ENCODE measurements around the gene OR4K1.
"Not testable (repeated sequence)": the region's sequence is repeated elsewhere in the genome, so short reads cannot be mapped to it uniquely, and the experiment has no call there.

OR4K1 gene, protein sequence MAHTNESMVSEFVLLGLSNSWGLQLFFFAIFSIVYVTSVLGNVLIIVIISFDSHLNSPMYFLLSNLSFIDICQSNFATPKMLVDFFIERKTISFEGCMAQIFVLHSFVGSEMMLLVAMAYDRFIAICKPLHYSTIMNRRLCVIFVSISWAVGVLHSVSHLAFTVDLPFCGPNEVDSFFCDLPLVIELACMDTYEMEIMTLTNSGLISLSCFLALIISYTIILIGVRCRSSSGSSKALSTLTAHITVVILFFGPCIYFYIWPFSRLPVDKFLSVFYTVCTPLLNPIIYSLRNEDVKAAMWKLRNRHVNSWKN

DNA sequence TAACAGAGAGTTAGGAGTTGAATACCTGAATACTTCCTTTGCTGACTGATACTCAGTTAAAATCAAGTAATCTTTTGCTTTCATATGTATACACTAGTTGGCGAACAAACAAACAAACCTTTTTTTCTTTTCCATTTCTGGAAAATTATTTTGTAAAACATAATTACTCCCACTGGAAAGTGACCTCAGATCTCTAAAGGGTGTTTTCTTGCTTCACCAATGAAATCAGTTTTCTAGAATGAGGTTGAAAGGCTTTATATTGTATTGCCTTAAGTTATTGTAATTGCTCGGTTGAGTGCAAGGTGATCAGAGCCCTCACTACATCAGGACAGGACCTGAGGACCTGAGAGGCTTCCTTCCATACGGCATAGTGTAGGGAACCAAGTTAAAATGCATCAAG lies at the start of gene OR4K1:
Gene OR4K1, plus strand, starts transcription at position 301 of the 400 bp plus-strand sequence. CDS start 4,750 bp downstream, outside the sequence.
- DNase-seq, result no peak

DNA sequence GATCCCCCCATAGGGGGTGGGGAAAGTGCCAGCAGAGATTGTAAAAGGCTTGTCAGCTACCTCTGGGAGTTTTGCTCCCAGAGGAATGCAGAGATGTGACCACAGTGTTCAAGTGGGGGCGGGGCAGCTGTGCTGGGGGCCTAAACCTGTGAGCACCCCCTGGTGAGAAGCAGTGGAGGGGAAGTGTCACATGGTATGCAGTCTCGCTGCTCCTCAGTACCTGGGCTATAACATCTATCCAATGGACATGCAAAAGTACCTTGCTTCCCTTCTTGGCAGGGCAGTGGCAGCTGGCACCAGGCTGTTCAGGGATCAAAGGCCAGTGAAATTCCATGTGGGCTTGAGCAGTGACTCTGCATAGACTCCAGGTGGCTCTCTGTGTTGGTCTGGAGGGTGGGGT lies 35.4 kb upstream of the OR4K1 start:
- no peak for DNase-seq

DNA sequence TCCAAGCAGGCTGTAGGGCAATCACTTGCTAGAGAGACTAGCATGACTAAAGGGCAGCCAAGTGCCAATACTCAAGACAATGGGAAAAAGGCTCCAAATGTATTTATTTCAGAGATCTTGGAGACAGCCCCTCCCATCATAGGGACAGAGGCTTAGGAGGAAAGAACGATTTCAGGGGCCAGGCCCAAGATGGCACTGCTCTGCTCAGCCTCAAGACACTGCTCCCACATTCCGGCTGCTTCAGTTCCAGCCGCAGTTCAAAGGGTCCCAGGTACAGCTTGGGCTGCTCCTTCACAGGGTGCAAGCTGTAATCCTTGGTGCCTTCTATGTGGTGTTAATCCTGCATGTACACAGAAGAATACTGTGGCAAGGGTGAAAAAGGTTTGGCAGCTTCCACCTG lies 29.7 kb upstream of the OR4K1 start:
- DNase-seq, result no peak

GRCh38 chr14:19902409-19902808 lies 28.3 kb upstream of the OR4K1 start:
- DNase-seq, result no peak

- no peak for DNase-seq
Measured at GRCh38 chr14:19906665-19907064, 24.1 kb upstream of the OR4K1 start.

DNA sequence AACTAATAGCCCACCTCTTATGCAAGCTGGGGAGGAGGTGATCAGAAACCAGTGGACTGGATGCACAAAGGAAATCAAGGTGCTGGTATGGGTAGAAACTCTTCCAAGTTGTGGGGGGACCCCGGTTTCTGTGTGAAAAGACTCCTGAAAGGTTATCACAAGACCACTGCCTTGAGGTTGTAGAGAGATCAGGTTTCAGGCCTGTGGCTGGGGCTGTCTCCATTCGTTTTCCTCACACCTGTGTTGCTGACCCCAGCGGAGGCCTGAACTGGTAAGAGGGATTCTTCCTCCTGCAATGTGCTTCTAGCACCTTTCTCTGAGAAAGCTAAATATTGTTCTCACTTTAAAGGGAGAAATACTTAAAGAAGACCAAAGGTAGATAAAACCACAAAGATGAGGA lies 19.6 kb upstream of the OR4K1 start:
- DNase-seq, result no peak

DNA sequence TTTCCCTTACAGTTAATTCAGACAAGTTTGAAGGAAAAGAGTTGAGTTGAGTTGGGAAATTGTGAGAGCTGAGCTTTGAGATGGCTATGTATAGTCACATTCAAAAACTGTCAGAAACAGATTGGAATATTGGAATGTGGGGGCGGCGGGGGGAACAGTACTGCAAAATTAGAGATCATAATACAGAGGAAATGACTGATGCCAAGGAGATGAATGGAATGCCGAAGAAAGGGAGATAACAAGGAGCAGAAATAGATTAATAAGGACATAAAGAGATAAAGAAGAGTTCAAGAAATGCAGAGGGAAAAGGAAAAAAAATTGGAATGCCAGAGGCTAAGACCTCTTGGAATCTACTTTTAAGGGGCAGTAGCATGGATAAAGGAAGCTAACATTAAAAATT lies 13.5 kb upstream of the OR4K1 start:
- no peak for DNase-seq

DNA sequence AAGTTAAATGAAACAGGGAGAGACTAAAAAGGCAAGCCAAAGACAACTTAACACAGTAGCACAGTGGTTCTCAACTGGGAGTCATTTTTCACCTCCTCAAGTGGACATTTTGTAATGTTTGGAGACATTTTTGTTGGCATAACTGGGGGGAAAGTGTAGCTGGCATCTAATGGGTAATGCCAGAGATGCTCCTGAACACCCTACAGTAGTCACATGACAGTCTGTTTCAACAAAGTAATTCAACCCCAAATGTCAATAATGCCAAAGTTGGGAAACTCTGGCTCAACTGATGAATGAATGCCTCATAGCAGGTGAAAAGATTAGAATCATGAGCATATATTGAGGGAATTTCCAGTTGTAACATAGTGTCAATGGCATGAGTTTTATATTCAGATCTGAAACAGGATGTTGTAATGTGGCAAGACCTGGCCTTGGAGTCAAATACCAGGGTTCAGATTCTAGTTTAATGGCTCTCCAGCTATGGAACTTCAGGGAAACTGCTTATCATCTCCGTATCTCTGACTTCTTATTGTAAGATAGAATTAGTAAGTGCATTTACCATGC lies 12.7 kb upstream of the OR4K1 start:
- DNase-seq, result no peak

- DNase-seq, result no peak
Measured at GRCh38 chr14:19918553-19919264, 12.0 kb upstream of the OR4K1 start.

DNA sequence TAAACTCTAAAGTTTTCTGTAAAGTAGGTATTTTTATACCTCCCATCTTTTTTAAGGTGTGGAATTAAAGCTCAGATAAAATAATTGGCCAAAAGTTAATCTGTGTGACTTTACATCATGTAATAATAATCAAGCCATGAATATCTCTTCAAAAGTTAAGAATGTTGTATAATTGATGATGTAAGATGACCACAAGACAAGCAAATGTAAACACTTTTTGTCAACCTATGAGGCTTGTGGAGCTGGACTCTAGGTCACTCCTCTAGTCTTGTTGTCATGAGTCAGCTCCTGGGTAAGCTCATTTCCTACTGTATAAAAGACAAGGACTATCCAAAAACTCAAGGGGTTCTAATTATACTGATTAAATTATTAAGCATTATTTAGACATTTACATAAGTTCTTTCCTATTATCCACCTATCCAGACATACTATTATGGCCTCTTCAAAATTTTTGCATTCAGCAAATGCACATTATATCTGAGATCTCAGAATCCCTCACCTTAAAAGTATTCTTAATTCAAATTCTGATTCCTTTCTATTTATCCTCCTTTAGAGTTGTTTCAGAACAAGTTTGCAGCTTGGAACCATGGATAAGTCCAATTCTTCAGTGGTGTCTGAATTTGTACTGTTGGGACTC lies 10.6 kb upstream of the OR4K1 start, which contains the start of gene OR4K5:
Gene OR4K5, plus strand, starts transcription at position 587 of the 637 bp plus-strand sequence. Its CDS starts 0 bp downstream, at position 587.
- no peak for DNase-seq

GRCh38 chr14:19941668-19942067 lies 11.0 kb downstream of the OR4K1 start:
- no peak for DNase-seq

DNA sequence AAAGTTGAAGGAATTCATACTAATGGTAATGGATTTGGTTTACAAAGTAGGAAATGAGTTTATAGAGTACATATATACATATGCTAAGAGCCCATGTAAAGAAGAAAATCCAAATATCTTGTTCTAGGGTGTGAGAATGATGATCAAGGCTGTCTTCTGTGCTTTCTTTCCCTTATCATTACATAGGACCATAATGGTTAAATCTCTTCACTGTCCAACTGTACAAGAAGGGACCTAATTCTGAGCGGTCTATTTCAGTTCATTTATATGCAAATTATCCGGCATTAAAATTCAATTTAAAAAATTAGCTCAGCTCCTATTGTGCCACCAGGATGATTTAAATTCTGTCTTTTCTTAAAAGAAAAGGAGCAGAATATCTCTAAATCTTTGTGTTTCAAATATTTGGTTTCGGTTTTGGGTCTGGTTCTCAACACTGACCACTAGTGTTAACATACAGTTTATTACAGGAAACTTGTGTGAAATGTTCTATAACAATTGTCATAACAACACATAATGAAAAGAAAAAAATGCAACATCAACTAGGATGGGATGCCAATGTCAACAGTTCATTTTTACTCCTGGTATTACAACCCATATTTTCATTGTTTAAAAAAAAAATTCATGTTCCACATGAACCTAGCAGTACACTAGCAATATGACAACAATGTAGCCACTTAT lies 16.8 kb downstream of the OR4K1 start:
- DNase-seq, result no peak

- no peak for DNase-seq
Measured at GRCh38 chr14:19949218-19949617, 18.5 kb downstream of the OR4K1 start.

GRCh38 chr14:19969735-19970134 lies 39.0 kb downstream of the OR4K1 start:
- DNase-seq, result not testable (repeated sequence)

DNA sequence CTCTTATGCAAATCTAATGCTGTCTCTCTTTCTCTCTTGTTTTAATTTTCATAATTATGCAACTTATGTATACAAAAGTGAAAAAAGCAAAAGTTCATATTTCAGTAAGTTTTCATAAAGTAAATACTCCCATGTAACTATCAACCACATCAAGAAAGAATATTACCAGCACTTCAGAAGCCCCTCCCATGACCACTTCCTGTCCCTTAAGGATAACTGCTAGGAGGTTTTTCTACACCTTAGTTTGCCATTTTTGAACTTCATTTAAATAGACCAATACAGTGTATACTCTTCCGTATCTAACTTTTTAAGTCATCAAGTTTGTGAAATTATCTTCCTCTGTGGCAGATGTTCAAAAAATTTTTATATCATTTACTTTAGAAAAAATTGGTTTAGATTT lies 44.1 kb downstream of the OR4K1 start:
- no peak for DNase-seq

DNA sequence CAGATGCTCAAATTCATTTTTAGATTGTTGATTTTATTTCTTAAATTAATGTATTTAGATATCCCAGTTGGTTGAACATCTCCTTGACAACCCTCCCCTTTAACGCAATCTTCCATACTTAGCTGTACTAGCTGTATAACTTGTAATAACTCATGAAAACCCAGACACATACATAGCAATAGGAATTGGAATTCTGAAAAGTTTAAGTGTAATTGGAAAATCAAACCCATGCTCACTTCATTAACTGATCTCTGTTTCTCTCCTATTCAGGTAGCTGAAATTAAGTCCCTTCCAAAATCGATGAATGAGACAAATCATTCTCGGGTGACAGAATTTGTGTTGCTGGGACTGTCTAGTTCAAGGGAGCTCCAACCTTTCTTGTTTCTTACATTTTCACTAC lies 44.6 kb downstream of the OR4K1 start, which contains the start of gene OR4K15:
Gene OR4K15, plus strand, starts transcription at position 301 of the 400 bp plus-strand sequence. Its CDS starts 0 bp downstream, at position 301.
- DNase-seq, result no peak

Data from activated naive CD4-positive, alpha-beta T cell (primary cell).